HepG2 (cell line): Measurements from ENCODE around the gene ATP6V1C2. TPM values are rescaled to one million over a fixed set of nuclear protein-coding genes. Genes with fewer than 3 reads are reported as not detected.

Experiments
- ARNT2 ChIP-seq: sonication (generic); formaldehyde crosslinking; IDR thresholded peaks from 2 replicates; pipeline ENCODE4 v1.8.0; 2022; ENCODE audit warnings: mild to moderate bottlenecking, low read depth, missing genetic modification reagents, moderate library complexity
- ARNTL ChIP-seq: sonication (generic); formaldehyde crosslinking; IDR thresholded peaks from 2 replicates; pipeline ENCODE4 v1.4.0; 2020; ENCODE audit warnings: mild to moderate bottlenecking, missing genetic modification reagents
- DNMT3B ChIP-seq: conservative IDR thresholded peaks from 2 replicates; pipeline ENCODE4 v1.6.1; 2016; ENCODE audit warnings: missing biosample characterization, control low read depth
- EED ChIP-seq: sonication (generic); formaldehyde crosslinking; IDR thresholded peaks from 2 replicates; pipeline ENCODE4 v1.5.0; 2020; ENCODE audit warnings: mild to moderate bottlenecking, missing genetic modification reagents
- EZH2 ChIP-seq: conservative IDR thresholded peaks from 2 replicates; pipeline ENCODE4 v1.6.1; 2012; ENCODE audit warnings: mild to moderate bottlenecking, low read depth, low read length, moderate library complexity
- ISX ChIP-seq: sonication (generic); formaldehyde crosslinking; conservative IDR thresholded peaks from 2 replicates; pipeline ENCODE4 v1.5.0; 2020; ENCODE audit warnings: missing genetic modification reagents
- KLF13 ChIP-seq: sonication (generic); formaldehyde crosslinking; IDR thresholded peaks from 2 replicates; pipeline ENCODE4 v1.4.0; 2020; ENCODE audit warnings: mild to moderate bottlenecking, missing genetic modification reagents
- MIXL1 ChIP-seq: IDR thresholded peaks from 2 replicates; pipeline ENCODE4 v1.6.1; 2016
- NFE2 ChIP-seq: sonication (generic); formaldehyde crosslinking; IDR thresholded peaks from 2 replicates; pipeline ENCODE4 v1.4.0; 2020; ENCODE audit warnings: missing genetic modification reagents
- REL ChIP-seq: sonication (generic); formaldehyde crosslinking; conservative IDR thresholded peaks from 2 replicates; pipeline ENCODE4 v1.8.0; 2022; ENCODE audit warnings: mild to moderate bottlenecking, missing genetic modification reagents, moderate library complexity
- SETDB1 ChIP-seq: sonication (generic); formaldehyde crosslinking; IDR thresholded peaks from 2 replicates; pipeline ENCODE4 v1.5.1; 2020; ENCODE audit warnings: missing genetic modification reagents, mild to moderate bottlenecking, borderline replicate concordance
- STAT5B ChIP-seq: sonication (generic); formaldehyde crosslinking; IDR thresholded peaks from 2 replicates; pipeline ENCODE4 v1.4.0; 2020; ENCODE audit warnings: missing genetic modification reagents
- TEAD2 ChIP-seq: sonication (generic); formaldehyde crosslinking; IDR thresholded peaks from 2 replicates; pipeline ENCODE4 v1.9.0; 2021; ENCODE audit warnings: missing genetic modification reagents
- ZKSCAN5 ChIP-seq: sonication (generic); formaldehyde crosslinking; IDR thresholded peaks from 2 replicates; pipeline ENCODE4 v1.5.1; 2020; ENCODE audit warnings: mild to moderate bottlenecking, missing genetic modification reagents
- ZNF460 ChIP-seq: sonication (generic); formaldehyde crosslinking; IDR thresholded peaks from 2 replicates; pipeline ENCODE4 v1.5.1; 2020; ENCODE audit warnings: missing genetic modification reagents, mild to moderate bottlenecking, borderline replicate concordance
- ZNF703 ChIP-seq: sonication (generic); formaldehyde crosslinking; IDR thresholded peaks from 2 replicates; pipeline ENCODE4 v1.5.1; 2020; ENCODE audit warnings: missing genetic modification reagents, mild to moderate bottlenecking, moderate library complexity, borderline replicate concordance
- polyA plus RNA-seq, 8 experiments: library from polyadenylated mRNA; depleted of rRNA in 3 of 8; stranded (reverse) in 7 of 8; unstranded in 1 of 8; fragments of >200 nt; fragmentation: Illumina TruSeq in 4 of 8; extraction: Trizol in 4 of 8; gene quantifications; 2 replicates each; pipeline versions ENCODE4 v1.2.1 to v1.2.3, GENCODE V29; 2011 to 2016; ENCODE audit warnings: low read depth in 4 of 8, missing spikeins in 1 of 8, mixed read lengths in 1 of 8; ENCODE audit not compliant: insufficient read depth in 1 of 8
- total RNA-seq, 5 experiments: library from RNA; depleted of rRNA; stranded (reverse); fragments of >200 nt; fragmentation: Illumina TruSeq; extraction: Trizol; gene quantifications; 2 replicates each; pipeline ENCODE4 v1.2.3, GENCODE V29; 2016; ENCODE audit warnings: low read depth in 1 of 5
- TF ChIP-seq, protein P1 (sequence below): sonication (generic); formaldehyde crosslinking; IDR thresholded peaks from 2 replicates; pipeline ENCODE4 v1.9.0; 2021; ENCODE audit warnings: missing genetic modification reagents, borderline replicate concordance
- TF ChIP-seq, protein P2 (sequence below): IDR thresholded peaks from 2 replicates; pipeline ENCODE4 v1.6.1; 2016; ENCODE audit warnings: missing compliant biosample characterization, missing genetic modification reagents, borderline replicate concordance
- TF ChIP-seq, protein P3 (sequence below): sonication (generic); formaldehyde crosslinking; IDR thresholded peaks from 2 replicates; pipeline ENCODE4 v1.8.1; 2023; ENCODE audit warnings: mild to moderate bottlenecking, missing genetic modification reagents, borderline replicate concordance
- TF ChIP-seq, protein P4 (sequence below): sonication (generic); formaldehyde crosslinking; IDR thresholded peaks from 2 replicates; pipeline ENCODE4 v1.5.0; 2020; ENCODE audit warnings: missing genetic modification reagents, mild to moderate bottlenecking, borderline replicate concordance
- TF ChIP-seq, protein P5 (sequence below): sonication (generic); formaldehyde crosslinking; IDR thresholded peaks from 2 replicates; pipeline ENCODE4 v1.8.1; 2023; ENCODE audit warnings: mild to moderate bottlenecking, missing genetic modification reagents

Gene ATP6V1C2
- total and polyA plus RNA-seq, 2 of the 13 experiments (the other 11 are each of a cell fraction or from before 2014, with no cell fraction given): 0.04 to 0.29 TPM

DNA sequence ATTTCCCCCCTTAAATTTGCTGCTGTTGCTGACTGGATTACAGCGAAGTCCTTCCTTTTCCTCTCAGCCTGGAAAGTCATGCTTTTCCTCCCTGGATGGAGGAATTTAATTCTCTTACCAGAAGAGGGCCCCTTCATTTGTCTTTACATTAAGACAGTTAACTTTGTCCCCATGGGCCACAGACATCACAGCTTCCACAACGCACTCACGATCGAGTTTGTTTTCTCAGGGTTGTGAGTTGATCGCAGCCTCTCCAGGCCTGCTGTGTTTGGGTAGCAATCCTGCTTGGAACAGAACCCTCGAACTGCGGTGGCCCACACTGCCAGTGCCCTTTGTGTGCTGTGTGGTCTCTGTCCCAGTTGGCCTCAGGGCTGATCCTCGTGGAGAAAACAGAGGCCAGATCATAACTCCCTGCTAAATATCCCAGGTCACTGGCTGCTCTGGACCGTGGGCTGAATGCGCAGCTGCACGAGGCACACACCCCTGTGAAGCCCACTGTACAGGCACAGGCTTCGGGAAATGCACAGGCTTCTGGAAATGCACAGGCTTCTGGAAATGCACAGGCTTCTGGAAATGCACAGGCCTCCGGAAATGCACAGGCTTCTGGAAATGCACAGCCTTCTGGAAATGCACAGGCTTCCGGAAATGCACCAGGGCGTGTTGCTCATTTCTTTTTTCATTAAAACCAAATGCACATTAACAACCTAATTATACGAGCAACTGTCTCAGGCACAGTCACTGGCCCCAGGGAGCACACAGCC lies 93.3 kb downstream of the ATP6V1C2 start (continued):
- TF ChIP-seq, protein P1, sequence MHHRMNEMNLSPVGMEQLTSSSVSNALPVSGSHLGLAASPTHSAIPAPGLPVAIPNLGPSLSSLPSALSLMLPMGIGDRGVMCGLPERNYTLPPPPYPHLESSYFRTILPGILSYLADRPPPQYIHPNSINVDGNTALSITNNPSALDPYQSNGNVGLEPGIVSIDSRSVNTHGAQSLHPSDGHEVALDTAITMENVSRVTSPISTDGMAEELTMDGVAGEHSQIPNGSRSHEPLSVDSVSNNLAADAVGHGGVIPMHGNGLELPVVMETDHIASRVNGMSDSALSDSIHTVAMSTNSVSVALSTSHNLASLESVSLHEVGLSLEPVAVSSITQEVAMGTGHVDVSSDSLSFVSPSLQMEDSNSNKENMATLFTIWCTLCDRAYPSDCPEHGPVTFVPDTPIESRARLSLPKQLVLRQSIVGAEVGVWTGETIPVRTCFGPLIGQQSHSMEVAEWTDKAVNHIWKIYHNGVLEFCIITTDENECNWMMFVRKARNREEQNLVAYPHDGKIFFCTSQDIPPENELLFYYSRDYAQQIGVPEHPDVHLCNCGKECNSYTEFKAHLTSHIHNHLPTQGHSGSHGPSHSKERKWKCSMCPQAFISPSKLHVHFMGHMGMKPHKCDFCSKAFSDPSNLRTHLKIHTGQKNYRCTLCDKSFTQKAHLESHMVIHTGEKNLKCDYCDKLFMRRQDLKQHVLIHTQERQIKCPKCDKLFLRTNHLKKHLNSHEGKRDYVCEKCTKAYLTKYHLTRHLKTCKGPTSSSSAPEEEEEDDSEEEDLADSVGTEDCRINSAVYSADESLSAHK (CRISPR knock-in tag): no peak
- TF ChIP-seq, protein P2, sequence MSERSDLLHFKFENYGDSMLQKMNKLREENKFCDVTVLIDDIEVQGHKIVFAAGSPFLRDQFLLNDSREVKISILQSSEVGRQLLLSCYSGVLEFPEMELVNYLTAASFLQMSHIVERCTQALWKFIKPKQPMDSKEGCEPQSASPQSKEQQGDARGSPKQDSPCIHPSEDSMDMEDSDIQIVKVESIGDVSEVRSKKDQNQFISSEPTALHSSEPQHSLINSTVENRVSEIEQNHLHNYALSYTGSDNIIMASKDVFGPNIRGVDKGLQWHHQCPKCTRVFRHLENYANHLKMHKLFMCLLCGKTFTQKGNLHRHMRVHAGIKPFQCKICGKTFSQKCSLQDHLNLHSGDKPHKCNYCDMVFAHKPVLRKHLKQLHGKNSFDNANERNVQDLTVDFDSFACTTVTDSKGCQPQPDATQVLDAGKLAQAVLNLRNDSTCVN (CRISPR knock-in tag): peak; percentile 96
- no peak for TF ChIP-seq EZH2
- TF ChIP-seq NFE2: no peak
- TF ChIP-seq KLF13 (CRISPR knock-in tag): no peak
- no peak; the same call in 1 of the 2 replicates for TF ChIP-seq EED (CRISPR knock-in tag)
- TF ChIP-seq ZNF460 (CRISPR knock-in tag): no peak; the same call in 1 of the 2 replicates
- TF ChIP-seq REL (CRISPR knock-in tag): no peak
- TF ChIP-seq, protein P3, sequence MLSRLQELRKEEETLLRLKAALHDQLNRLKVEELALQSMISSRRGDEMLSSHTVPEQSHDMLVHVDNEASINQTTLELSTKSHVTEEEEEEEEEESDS (CRISPR knock-in tag): no peak
- no peak for TF ChIP-seq STAT5B
- no peak for TF ChIP-seq DNMT3B (CRISPR knock-in tag)
- TF ChIP-seq ARNTL (CRISPR knock-in tag): 0 out of 2 replicates have a peak, but pooled peaks have one; percentile 29
- no peak for TF ChIP-seq TEAD2 (CRISPR knock-in tag)
- TF ChIP-seq ISX (CRISPR knock-in tag): no peak
- 0 out of 2 replicates have a peak, but pooled peaks have one; percentile 27 for TF ChIP-seq SETDB1 (CRISPR knock-in tag)
- no peak for TF ChIP-seq ARNT2 (CRISPR knock-in tag)
- TF ChIP-seq, protein P4, sequence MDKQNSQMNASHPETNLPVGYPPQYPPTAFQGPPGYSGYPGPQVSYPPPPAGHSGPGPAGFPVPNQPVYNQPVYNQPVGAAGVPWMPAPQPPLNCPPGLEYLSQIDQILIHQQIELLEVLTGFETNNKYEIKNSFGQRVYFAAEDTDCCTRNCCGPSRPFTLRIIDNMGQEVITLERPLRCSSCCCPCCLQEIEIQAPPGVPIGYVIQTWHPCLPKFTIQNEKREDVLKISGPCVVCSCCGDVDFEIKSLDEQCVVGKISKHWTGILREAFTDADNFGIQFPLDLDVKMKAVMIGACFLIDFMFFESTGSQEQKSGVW: no peak
- TF ChIP-seq ZKSCAN5: no peak
- TF ChIP-seq ZNF703 (CRISPR knock-in tag): no peak
- TF ChIP-seq MIXL1 (CRISPR knock-in tag): no peak
- TF ChIP-seq, protein P5, sequence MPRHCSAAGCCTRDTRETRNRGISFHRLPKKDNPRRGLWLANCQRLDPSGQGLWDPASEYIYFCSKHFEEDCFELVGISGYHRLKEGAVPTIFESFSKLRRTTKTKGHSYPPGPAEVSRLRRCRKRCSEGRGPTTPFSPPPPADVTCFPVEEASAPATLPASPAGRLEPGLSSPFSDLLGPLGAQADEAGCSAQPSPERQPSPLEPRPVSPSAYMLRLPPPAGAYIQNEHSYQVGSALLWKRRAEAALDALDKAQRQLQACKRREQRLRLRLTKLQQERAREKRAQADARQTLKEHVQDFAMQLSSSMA (CRISPR knock-in tag): no peak
